Neuronal stem cell (in vitro differentiated cells): Measurements from ENCODE around the gene CIAO2A.

Source experiments
- DNase-seq: peaks from one replicate; pipeline ENCODE4 v3.0.0-alpha.2; 2013; ENCODE audit warnings: low spot score
- H2AFZ ChIP-seq: one replicate; pipeline ENCODE4 v1.6.1; 2013; ENCODE audit warnings: mild to moderate bottlenecking, low read length, inconsistent platforms
- H2AK5ac ChIP-seq: 2 replicates; pipeline ENCODE4 v1.6.1; 2013; ENCODE audit warnings: low read depth, mild to moderate bottlenecking, inconsistent platforms, low read length, moderate library complexity, mixed read lengths
- H2BK120ac ChIP-seq: 2 replicates; pipeline ENCODE4 v1.6.1; 2013; ENCODE audit warnings: low read depth, mild to moderate bottlenecking, inconsistent platforms, low read length, moderate library complexity, mixed read lengths
- H2BK12ac ChIP-seq: one replicate; pipeline ENCODE4 v1.6.1; 2013; ENCODE audit warnings: low read length, inconsistent platforms
- H2BK15ac ChIP-seq: 2 replicates; pipeline ENCODE4 v1.6.1; 2013; ENCODE audit warnings: mild to moderate bottlenecking, low read length, inconsistent platforms, mixed read lengths
- H2BK5ac ChIP-seq: one replicate; pipeline ENCODE4 v1.6.1; 2013; ENCODE audit warnings: inconsistent platforms, mild to moderate bottlenecking, low read length, moderate library complexity
- H3K14ac ChIP-seq: one replicate; pipeline ENCODE4 v1.6.1; 2013; ENCODE audit warnings: low read length, inconsistent platforms
- H3K18ac ChIP-seq: 2 replicates; pipeline ENCODE4 v1.6.1; 2013; ENCODE audit warnings: low read length, inconsistent platforms
- H3K23ac ChIP-seq: 2 replicates; pipeline ENCODE4 v1.6.1; 2013; ENCODE audit warnings: low read depth, mild to moderate bottlenecking, mixed read lengths, low read length, inconsistent platforms; ENCODE audit not compliant: poor library complexity
- H3K27ac ChIP-seq: replicated peaks from 3 replicates; pipeline ENCODE4 v1.5.1; 2013; ENCODE audit warnings: low read length, inconsistent platforms
- H3K27me3 ChIP-seq, 3 experiments: 2 replicates each; pipeline ENCODE4 v1.6.1; 2013; ENCODE audit warnings: low read length in 3 of 3, mild to moderate bottlenecking in 2 of 3, inconsistent platforms in 1 of 3, low read depth in 1 of 3, mixed read lengths in 1 of 3, moderate library complexity in 1 of 3; ENCODE audit not compliant: control insufficient read depth in 3 of 3, insufficient read depth in 3 of 3
- H3K36me3 ChIP-seq, 2 donors: replicated peaks in 1 of 2; 2 replicates each; pipeline ENCODE4 v1.6.1; 2013; ENCODE audit warnings: low read length in 2 of 2; ENCODE audit not compliant: control insufficient read depth in 2 of 2, insufficient read depth in 2 of 2
- H3K4ac ChIP-seq: 2 replicates; pipeline ENCODE4 v1.6.1; 2013; ENCODE audit warnings: inconsistent platforms, mild to moderate bottlenecking, low read length, moderate library complexity
- H3K4me1 ChIP-seq, 2 donors: 1 replicate in 1 of 2; 2 replicates in 1 of 2; pipeline ENCODE4 v1.6.1; 2013; ENCODE audit warnings: low read length in 2 of 2, low read depth in 1 of 2; ENCODE audit not compliant: control insufficient read depth in 2 of 2, insufficient read depth in 1 of 2
- H3K4me2 ChIP-seq: one replicate; pipeline ENCODE4 v1.6.1; 2013; ENCODE audit warnings: mild to moderate bottlenecking, low read length, inconsistent platforms; ENCODE audit not compliant: insufficient read depth, poor library complexity, severe bottlenecking
- H3K4me3 ChIP-seq, 2 donors: 2 replicates each; pipeline ENCODE4 v1.5.1; 2013; ENCODE audit warnings: low read length in 2 of 2, mild to moderate bottlenecking in 2 of 2, inconsistent platforms in 1 of 2, moderate library complexity in 1 of 2
- H3K79me1 ChIP-seq: one replicate; pipeline ENCODE4 v1.6.1; 2013; ENCODE audit warnings: low read depth, mild to moderate bottlenecking, inconsistent platforms, low read length, moderate library complexity
- H3K9ac ChIP-seq: one replicate; pipeline ENCODE4 v1.6.1; 2013; ENCODE audit warnings: mild to moderate bottlenecking, low read depth, low read length, inconsistent platforms; ENCODE audit not compliant: poor library complexity
- H3K9me3 ChIP-seq, 2 donors: replicated peaks in 1 of 2; 2 replicates each; pipeline versions ENCODE3 to v1.6.1; 2013; ENCODE audit warnings: low read length in 2 of 2, mild to moderate bottlenecking in 2 of 2, inconsistent platforms in 1 of 2, low read depth in 1 of 2, mixed read lengths in 1 of 2, moderate library complexity in 1 of 2; ENCODE audit not compliant: control insufficient read depth in 2 of 2, insufficient read depth in 1 of 2
- H4K8ac ChIP-seq: one replicate; pipeline ENCODE4 v1.6.1; 2013; ENCODE audit warnings: low read depth, mild to moderate bottlenecking, inconsistent platforms, low read length, moderate library complexity
- H4K91ac ChIP-seq: one replicate; pipeline ENCODE4 v1.6.1; 2013; ENCODE audit warnings: low read length, low read depth, mild to moderate bottlenecking, inconsistent platforms; ENCODE audit not compliant: poor library complexity
- WGBS, 2 donors: extraction: QIAGEN DNeasy Blood & Tissue Kit; methylation state at CpG; one replicate each; pipeline ENCODE4 v1.1.7; 2013; ENCODE audit warnings: missing lambda C conversion rate in 2 of 2, mixed read lengths in 1 of 2; ENCODE audit not compliant: insufficient read length in 2 of 2, insufficient replicate concordance in 1 of 2; ENCODE audit errors: extremely low coverage in 2 of 2; 5-methylcytosine and 5-hydroxymethylcytosine counted together

Gene CIAO2A

GRCh38 chr15:64132217-64132616, 38.6 kb upstream of the CIAO2A start:
- H2BK15ac ChIP-seq, result no peak overlapping the region
- H3K9ac ChIP-seq, result no peak overlapping the region
- H3K23ac ChIP-seq, result no peak overlapping the region
- H4K8ac ChIP-seq, result no peak overlapping the region
- H3K79me1 ChIP-seq, result no peaks in the 10 kb centered on the region
- H2AK5ac ChIP-seq, result no peak overlapping the region
- H4K91ac ChIP-seq, result no peak overlapping the region
- no peak overlapping the region for H3K27ac ChIP-seq
- no peak for DNase-seq
- no CpG with 5 or more reads among the region's 4 CpGs for WGBS, 2 donors
- H3K4ac ChIP-seq, result no peak overlapping the region
- no peak overlapping the region for H2BK12ac ChIP-seq
- no peak overlapping the region for H2BK5ac ChIP-seq
- H3K4me1 ChIP-seq, result no peaks in the 10 kb centered on the region
- H2BK120ac ChIP-seq, result no peak overlapping the region
- no peak overlapping the region for H3K14ac ChIP-seq
- H3K9me3 ChIP-seq, result no peaks in the 10 kb centered on the region
- no peak overlapping the region for H3K4me3 ChIP-seq
- H3K36me3 ChIP-seq, result peaks cover 60 to 91% of the 10 kb centered on the region in 2 donors
- H2AFZ ChIP-seq, result no peak overlapping the region
- H3K18ac ChIP-seq, result no peak overlapping the region
- no peaks in the 10 kb centered on the region for H3K27me3 ChIP-seq
- no peak overlapping the region for H3K4me2 ChIP-seq

- H3K27ac ChIP-seq, result no peak overlapping the region
- peaks cover 58 to 91% of the 10 kb centered on the region in 2 donors for H3K36me3 ChIP-seq
- H4K8ac ChIP-seq, result no peak overlapping the region
- H3K9me3 ChIP-seq, result no peaks in the 10 kb centered on the region
- H2AFZ ChIP-seq, result no peak overlapping the region
- H2BK120ac ChIP-seq, result no peak overlapping the region
- no peaks in the 10 kb centered on the region for H3K4me1 ChIP-seq
- no peak overlapping the region for H2AK5ac ChIP-seq
- no peak for DNase-seq
- H3K79me1 ChIP-seq, result no peaks in the 10 kb centered on the region
- no peak overlapping the region for H3K18ac ChIP-seq
- no peak overlapping the region for H3K23ac ChIP-seq
- H3K27me3 ChIP-seq, result no peaks in the 10 kb centered on the region
- no peak overlapping the region for H2BK12ac ChIP-seq
- H3K4me2 ChIP-seq, result no peak overlapping the region
- no peak overlapping the region for H3K14ac ChIP-seq
- H4K91ac ChIP-seq, result no peak overlapping the region
- no peak overlapping the region for H2BK5ac ChIP-seq
- WGBS, 2 donors, result no CpG with 5 or more reads among the region's 7 CpGs
- H3K4ac ChIP-seq, result no peak overlapping the region
- H3K9ac ChIP-seq, result no peak overlapping the region
- H3K4me3 ChIP-seq, result no peak overlapping the region
- no peak overlapping the region for H2BK15ac ChIP-seq
Observed at GRCh38 chr15:64131547-64131946, 37.9 kb upstream of the CIAO2A start.

GRCh38 chr15:64130159-64130558, 36.5 kb upstream of the CIAO2A start:
- no peak overlapping the region for H2BK120ac ChIP-seq
- no peaks in the 10 kb centered on the region for H3K9me3 ChIP-seq
- peaks cover 52 to 95% of the 10 kb centered on the region in 2 donors for H3K36me3 ChIP-seq
- H2BK5ac ChIP-seq, result no peak overlapping the region
- no peak overlapping the region for H3K27ac ChIP-seq
- no peak overlapping the region for H3K4me3 ChIP-seq
- DNase-seq, result no peak
- H2AK5ac ChIP-seq, result no peak overlapping the region
- no peak overlapping the region for H3K18ac ChIP-seq
- H2BK15ac ChIP-seq, result no peak overlapping the region
- no peak overlapping the region for H4K91ac ChIP-seq
- H3K4me2 ChIP-seq, result no peak overlapping the region
- no peak overlapping the region for H2BK12ac ChIP-seq
- H2AFZ ChIP-seq, result no peak overlapping the region
- H3K4ac ChIP-seq, result no peak overlapping the region
- H3K14ac ChIP-seq, result no peak overlapping the region
- no peaks in the 10 kb centered on the region for H3K27me3 ChIP-seq
- no peaks in the 10 kb centered on the region for H3K4me1 ChIP-seq
- H3K79me1 ChIP-seq, result no peaks in the 10 kb centered on the region
- no peak overlapping the region for H4K8ac ChIP-seq
- no peak overlapping the region for H3K23ac ChIP-seq
- no peak overlapping the region for H3K9ac ChIP-seq
- WGBS, 2 donors, result no CpG with 5 or more reads among the region's 3 CpGs

GRCh38 chr15:64127521-64128270, 34.1 kb upstream of the CIAO2A start:
- H3K18ac ChIP-seq, result no peak overlapping the region

More at GRCh38 chr15:64127521-64128270, 34.1 kb upstream of the CIAO2A start:
- Histone ChIP-seq H2BK120ac (no peak overlapping the region), H3K4me3 (no peak overlapping the region), H3K36me3 (peaks cover 46 to 94% of the 10 kb centered on the region in 2 donors), H3K4me1 (no peaks in the 10 kb centered on the region), H3K23ac (no peak overlapping the region), H3K9ac (no peak overlapping the region), H4K8ac (no peak overlapping the region), H3K4ac (no peak overlapping the region), H2BK5ac (no peak overlapping the region), H4K91ac (no peak overlapping the region), H2AK5ac (no peak overlapping the region), H3K4me2 (no peak overlapping the region), H3K27ac (no peak overlapping the region), H3K79me1 (no peaks in the 10 kb centered on the region), H2BK12ac (no peak overlapping the region), H3K14ac (no peak overlapping the region), H3K27me3 (no peaks in the 10 kb centered on the region), H2BK15ac (no peak overlapping the region), H2AFZ (no peak overlapping the region), H3K9me3 (no peaks in the 10 kb centered on the region)
- DNase-seq, result no peak
- WGBS, 2 donors, result no CpG with 5 or more reads among the region's 6 CpGs
